Nephron (organoid): ENCODE data around the gene PCDHB9.
"Not testable (repeated sequence)": the region's sequence is repeated elsewhere in the genome, so short reads cannot be mapped to it uniquely, and the experiment has no call there.

ENCODE experiments used
- H3K27ac Mint-ChIP-seq, 3 experiments: 2 replicates each; pipeline ENCODE4 v1.8.0; 2020; ENCODE audit warnings: mixed read lengths in 3 of 3, mild to moderate bottlenecking in 2 of 3, moderate library complexity in 1 of 3
- H3K27me3 Mint-ChIP-seq: 2 replicates; pipeline ENCODE4 v1.8.0; 2021; ENCODE audit warnings: low read depth, mild to moderate bottlenecking, moderate library complexity, mixed read lengths
- H3K36me3 Mint-ChIP-seq: 2 replicates; pipeline ENCODE4 v1.8.0; 2020; ENCODE audit warnings: low read depth, mixed read lengths
- H3K4me1 Mint-ChIP-seq: 2 replicates; pipeline ENCODE4 v1.8.0; 2020; ENCODE audit warnings: mixed read lengths
- H3K4me3 Mint-ChIP-seq, 3 experiments: 2 replicates each; pipeline ENCODE4 v1.8.0; 2020; ENCODE audit warnings: mild to moderate bottlenecking in 3 of 3, mixed read lengths in 3 of 3, moderate library complexity in 2 of 3
- H3K9me3 Mint-ChIP-seq: 2 replicates; pipeline ENCODE4 v1.8.0; 2020; ENCODE audit warnings: mixed read lengths
- TF ChIP-seq, protein P1 (sequence below), 3 experiments: fragments of 200-600 bp; sonication (generic); IDR thresholded peaks; one replicate each; pipeline ENCODE4 v1.5.0; 2021; ENCODE audit warnings: antibody characterized with exemption in 3 of 3; ENCODE audit not compliant: unreplicated experiment in 3 of 3

PCDHB9 gene

DNA sequence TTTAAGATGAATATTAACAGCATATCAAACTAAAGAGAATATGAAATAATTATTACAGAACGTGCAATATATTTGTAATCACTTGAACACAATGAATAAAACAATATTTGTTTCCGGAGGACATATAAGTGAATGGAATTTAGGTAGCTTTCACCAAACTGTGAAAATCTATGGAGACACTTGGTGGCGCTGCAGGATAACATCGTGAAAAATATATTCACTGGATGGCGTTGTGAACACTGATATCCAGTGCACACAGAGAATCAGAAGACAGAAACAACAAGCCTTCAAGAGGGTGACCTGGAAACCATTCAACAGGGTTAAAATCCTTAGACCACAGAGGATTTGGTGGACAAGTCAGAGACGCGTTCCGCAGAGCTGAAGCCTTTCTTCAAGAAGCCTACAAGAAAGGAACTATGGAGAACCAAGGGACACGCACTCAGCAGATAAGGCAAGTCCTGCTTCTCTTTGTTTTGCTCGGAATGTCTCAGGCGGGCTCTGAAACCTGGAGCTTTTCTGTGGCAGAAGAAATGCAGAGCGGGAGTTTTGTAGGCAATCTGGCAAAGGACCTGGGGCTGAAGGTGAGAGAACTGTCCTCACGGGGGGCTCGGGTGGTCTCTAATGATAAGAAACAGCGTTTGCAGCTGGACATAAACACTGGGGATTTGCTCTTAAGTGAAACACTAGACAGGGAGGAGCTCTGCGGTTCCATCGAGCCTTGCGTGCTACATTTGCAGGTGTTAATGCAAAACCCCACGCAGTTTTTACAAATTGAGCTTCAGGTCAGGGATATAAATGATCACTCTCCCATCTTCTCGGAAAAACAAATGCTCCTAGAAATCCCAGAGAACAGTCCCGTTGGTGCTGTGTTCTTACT lies 12.6 kb downstream of the PCDHB9 start, which contains the start of gene PCDHB11:
Gene PCDHB11 (plus strand): TSS at position 269 of the 877 bp plus-strand sequence. CDS start 148 bp downstream, at position 417.
- H3K4me1 Mint-ChIP-seq, result no peaks in the 10 kb centered on the region
- peaks cover 79% of the 10 kb centered on the region for H3K36me3 Mint-ChIP-seq
- H3K9me3 Mint-ChIP-seq, result peaks cover 72% of the 10 kb centered on the region
- H3K27ac Mint-ChIP-seq, result peak within 1 kb of the TSS in 2 of 3 experiments; percentile 49 to 58
- H3K4me3 Mint-ChIP-seq, result peak within 1 kb of the TSS; percentile 48 to 78 (median 71)
- TF ChIP-seq, protein P1, sequence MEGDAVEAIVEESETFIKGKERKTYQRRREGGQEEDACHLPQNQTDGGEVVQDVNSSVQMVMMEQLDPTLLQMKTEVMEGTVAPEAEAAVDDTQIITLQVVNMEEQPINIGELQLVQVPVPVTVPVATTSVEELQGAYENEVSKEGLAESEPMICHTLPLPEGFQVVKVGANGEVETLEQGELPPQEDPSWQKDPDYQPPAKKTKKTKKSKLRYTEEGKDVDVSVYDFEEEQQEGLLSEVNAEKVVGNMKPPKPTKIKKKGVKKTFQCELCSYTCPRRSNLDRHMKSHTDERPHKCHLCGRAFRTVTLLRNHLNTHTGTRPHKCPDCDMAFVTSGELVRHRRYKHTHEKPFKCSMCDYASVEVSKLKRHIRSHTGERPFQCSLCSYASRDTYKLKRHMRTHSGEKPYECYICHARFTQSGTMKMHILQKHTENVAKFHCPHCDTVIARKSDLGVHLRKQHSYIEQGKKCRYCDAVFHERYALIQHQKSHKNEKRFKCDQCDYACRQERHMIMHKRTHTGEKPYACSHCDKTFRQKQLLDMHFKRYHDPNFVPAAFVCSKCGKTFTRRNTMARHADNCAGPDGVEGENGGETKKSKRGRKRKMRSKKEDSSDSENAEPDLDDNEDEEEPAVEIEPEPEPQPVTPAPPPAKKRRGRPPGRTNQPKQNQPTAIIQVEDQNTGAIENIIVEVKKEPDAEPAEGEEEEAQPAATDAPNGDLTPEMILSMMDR (IDR thresholded peaks at IDR 0.05; ENCODE audit: unreplicated experiment in 3 of 3), result no peak
- H3K27me3 Mint-ChIP-seq, result no peaks in the 10 kb centered on the region

DNA sequence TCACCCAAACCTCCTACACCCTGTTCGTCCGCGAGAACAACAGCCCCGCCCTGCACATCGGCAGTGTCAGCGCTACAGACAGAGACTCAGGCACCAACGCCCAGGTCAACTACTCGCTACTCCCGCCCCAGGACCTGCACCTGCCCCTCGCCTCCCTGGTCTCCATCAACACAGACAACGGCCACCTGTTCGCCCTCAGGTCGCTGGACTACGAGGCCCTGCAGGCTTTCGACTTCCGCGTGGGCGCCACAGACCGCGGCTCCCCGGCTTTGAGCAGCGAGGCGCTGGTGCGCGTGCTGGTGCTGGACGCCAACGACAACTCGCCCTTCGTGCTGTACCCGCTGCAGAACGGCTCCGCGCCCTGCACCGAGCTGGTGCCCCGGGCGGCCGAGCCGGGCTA lies 14.2 kb downstream of the PCDHB9 start:
- not testable (repeated sequence) for H3K27me3 Mint-ChIP-seq, H3K4me1 Mint-ChIP-seq, H3K27ac Mint-ChIP-seq, H3K4me3 Mint-ChIP-seq
- peaks cover 74% of the 10 kb centered on the region for H3K9me3 Mint-ChIP-seq
- peaks cover 84% of the 10 kb centered on the region for H3K36me3 Mint-ChIP-seq

DNA sequence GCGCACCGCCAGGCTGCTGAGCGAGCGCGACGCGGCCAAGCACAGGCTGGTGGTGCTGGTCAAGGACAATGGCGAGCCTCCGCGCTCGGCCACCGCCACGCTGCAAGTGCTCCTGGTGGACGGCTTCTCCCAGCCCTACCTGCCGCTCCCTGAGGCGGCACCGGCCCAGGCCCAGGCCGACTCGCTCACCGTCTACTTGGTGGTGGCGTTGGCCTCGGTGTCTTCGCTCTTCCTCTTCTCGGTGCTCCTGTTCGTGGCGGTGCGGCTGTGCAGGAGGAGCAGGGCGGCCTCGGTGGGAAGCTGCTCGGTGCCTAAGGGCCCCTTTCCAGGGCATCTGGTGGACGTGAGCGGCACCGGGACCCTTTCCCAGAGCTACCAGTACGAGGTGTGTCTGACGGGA lies 14.7 kb downstream of the PCDHB9 start:
- Mint-ChIP-seq H3K4me3 (peak overlapping the region in 1 of 3 experiments; percentile 21), H3K36me3 (peaks cover 84% of the 10 kb centered on the region), H3K9me3 (peaks cover 72% of the 10 kb centered on the region)
- not testable (repeated sequence) for H3K27ac Mint-ChIP-seq, H3K4me1 Mint-ChIP-seq, H3K27me3 Mint-ChIP-seq

- TF ChIP-seq, protein P1 (IDR thresholded peaks at IDR 0.05; ENCODE audit: unreplicated experiment in 3 of 3), result no peak
- Mint-ChIP-seq H3K36me3 (peaks cover 86% of the 10 kb centered on the region), H3K27ac (no peak within 1 kb of the TSS), H3K4me1 (no peaks in the 10 kb centered on the region), H3K27me3 (no peaks in the 10 kb centered on the region), H3K9me3 (peaks cover 73% of the 10 kb centered on the region), H3K4me3 (peak within 1 kb of the TSS in 2 of 3 experiments; percentile 13 to 41)
These were observed 21.5 kb downstream of the PCDHB9 start, which contains the start of gene PCDHB12 for GRCh38 chr5:141208478-141208877. TSS of gene PCDHB12 (plus strand) at chr5:141208719. CDS start at chr5:141208908, 189 bp downstream.

- not testable (repeated sequence) for H3K4me1 Mint-ChIP-seq, H3K27ac Mint-ChIP-seq, H3K4me3 Mint-ChIP-seq, H3K27me3 Mint-ChIP-seq
- H3K9me3 Mint-ChIP-seq, result peaks cover 78% of the 10 kb centered on the region
- peaks cover 86% of the 10 kb centered on the region for H3K36me3 Mint-ChIP-seq
These were observed 23.3 kb downstream of the PCDHB9 start for GRCh38 chr5:141210281-141210680.

GRCh38 chr5:141210849-141211248 lies 23.9 kb downstream of the PCDHB9 start:
- not testable (repeated sequence) for H3K27ac Mint-ChIP-seq, H3K27me3 Mint-ChIP-seq, H3K4me1 Mint-ChIP-seq, H3K4me3 Mint-ChIP-seq
- Mint-ChIP-seq H3K9me3 (peaks cover 75% of the 10 kb centered on the region), H3K36me3 (peaks cover 82% of the 10 kb centered on the region)

- peaks cover 74% of the 10 kb centered on the region for H3K36me3 Mint-ChIP-seq
- peak within 1 kb of the TSS; percentile 35 to 66 (median 61) for H3K4me3 Mint-ChIP-seq
- peak within 1 kb of the TSS in 1 of 3 experiments; percentile 41 for H3K27ac Mint-ChIP-seq
- H3K9me3 Mint-ChIP-seq, result peaks cover 74% of the 10 kb centered on the region
- H3K4me1 Mint-ChIP-seq, H3K27me3 Mint-ChIP-seq: not testable (repeated sequence)
These were observed 26.8 kb downstream of the PCDHB9 start, which contains the start of gene PCDHB13 for GRCh38 chr5:141213656-141214339. TSS of gene PCDHB13 (plus strand) at chr5:141213919. CDS start at chr5:141214124, 205 bp downstream.

DNA sequence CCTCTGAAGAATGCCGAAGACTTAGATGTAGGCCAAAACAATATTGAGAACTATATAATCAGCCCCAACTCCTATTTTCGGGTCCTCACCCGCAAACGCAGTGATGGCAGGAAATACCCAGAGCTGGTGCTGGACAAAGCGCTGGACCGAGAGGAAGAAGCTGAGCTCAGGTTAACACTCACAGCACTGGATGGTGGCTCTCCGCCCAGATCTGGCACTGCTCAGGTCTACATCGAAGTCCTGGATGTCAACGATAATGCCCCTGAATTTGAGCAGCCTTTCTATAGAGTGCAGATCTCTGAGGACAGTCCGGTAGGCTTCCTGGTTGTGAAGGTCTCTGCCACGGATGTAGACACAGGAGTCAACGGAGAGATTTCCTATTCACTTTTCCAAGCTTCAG lies 27.6 kb downstream of the PCDHB9 start:
- H3K4me3 Mint-ChIP-seq, H3K4me1 Mint-ChIP-seq, H3K27ac Mint-ChIP-seq, H3K27me3 Mint-ChIP-seq: not testable (repeated sequence)
- peaks cover 73% of the 10 kb centered on the region for H3K9me3 Mint-ChIP-seq
- peaks cover 74% of the 10 kb centered on the region for H3K36me3 Mint-ChIP-seq

- H3K27ac Mint-ChIP-seq, H3K27me3 Mint-ChIP-seq, H3K4me1 Mint-ChIP-seq, H3K4me3 Mint-ChIP-seq: not testable (repeated sequence)
- Mint-ChIP-seq H3K36me3 (peaks cover 76% of the 10 kb centered on the region), H3K9me3 (peaks cover 76% of the 10 kb centered on the region)
These were observed 28.5 kb downstream of the PCDHB9 start for GRCh38 chr5:141215504-141215903.

DNA sequence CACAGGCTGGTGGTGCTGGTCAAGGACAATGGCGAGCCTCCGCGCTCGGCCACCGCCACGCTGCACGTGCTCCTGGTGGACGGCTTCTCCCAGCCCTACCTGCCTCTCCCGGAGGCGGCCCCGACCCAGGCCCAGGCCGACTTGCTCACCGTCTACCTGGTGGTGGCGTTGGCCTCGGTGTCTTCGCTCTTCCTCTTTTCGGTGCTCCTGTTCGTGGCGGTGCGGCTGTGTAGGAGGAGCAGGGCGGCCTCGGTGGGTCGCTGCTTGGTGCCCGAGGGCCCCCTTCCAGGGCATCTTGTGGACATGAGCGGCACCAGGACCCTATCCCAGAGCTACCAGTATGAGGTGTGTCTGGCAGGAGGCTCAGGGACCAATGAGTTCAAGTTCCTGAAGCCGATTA lies 29.1 kb downstream of the PCDHB9 start:
- not testable (repeated sequence) for H3K4me3 Mint-ChIP-seq, H3K27me3 Mint-ChIP-seq, H3K4me1 Mint-ChIP-seq, H3K27ac Mint-ChIP-seq
- Mint-ChIP-seq H3K9me3 (peaks cover 76% of the 10 kb centered on the region), H3K36me3 (peaks cover 77% of the 10 kb centered on the region)
